HTR-8/SVneo (cell line): Measurements from ENCODE around the gene ACP2.

ENCODE experiments used
- DNase-seq: peaks from one replicate; pipeline ENCODE4 v3.0.0; 2011; ENCODE audit warnings: low spot score, mixed read lengths; ENCODE audit not compliant: insufficient read length
- FAIRE-seq: peaks from 2 replicates; lab custom pipeline; 2011; peaks lifted over from hg19 to GRCh38; lab: Jason Lieb, UNC

Gene ACP2

DNA sequence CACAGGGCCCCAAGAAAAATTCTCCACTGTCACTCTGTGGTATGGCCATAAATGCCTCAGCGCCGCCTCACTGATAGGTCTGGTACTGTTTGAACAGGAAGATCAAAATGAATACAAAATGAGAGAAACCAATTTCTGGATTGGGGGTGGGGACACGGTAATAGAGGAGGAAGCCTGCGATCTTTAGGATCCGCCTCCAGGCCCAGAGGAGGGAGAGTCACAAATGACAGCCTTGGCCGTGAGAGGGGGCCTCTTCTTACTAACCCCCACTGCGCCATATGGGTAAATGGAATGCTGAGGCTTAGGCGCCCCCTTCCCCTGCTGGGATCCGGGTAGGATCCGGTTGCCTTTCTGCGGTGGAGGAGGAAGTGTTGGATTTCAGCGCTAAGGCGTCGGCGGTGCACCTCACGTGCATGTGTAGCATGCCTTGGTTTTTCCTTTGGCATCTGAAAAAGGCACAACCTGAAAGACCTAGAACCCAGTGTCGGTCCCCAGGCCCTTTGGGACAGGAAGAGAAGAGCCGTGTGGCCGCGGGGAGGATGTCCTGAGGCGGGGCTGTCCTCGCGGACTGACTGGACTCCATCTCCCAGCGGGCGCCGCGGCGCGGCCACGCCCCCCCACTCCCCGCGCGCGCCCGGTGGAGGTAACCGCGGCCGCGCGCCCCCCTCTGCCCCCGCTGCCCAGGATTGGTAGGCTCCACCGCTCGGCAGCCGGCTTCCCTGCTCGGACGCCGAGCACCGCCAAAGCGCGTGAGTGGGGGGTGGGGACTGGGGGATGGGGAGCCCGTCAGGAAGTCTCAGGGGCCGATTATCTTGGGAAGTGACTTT, 20.6 kb upstream of the ACP2 start:
- DNase-seq (peak; percentile 90), FAIRE-seq (no peak)

GRCh38 chr11:47268448-47269001, 19.9 kb upstream of the ACP2 start:
- DNase-seq (no peak), FAIRE-seq (no peak)

- no peak for FAIRE-seq
These were observed 19.3 kb upstream of the ACP2 start for GRCh38 chr11:47267876-47268275.

DNA sequence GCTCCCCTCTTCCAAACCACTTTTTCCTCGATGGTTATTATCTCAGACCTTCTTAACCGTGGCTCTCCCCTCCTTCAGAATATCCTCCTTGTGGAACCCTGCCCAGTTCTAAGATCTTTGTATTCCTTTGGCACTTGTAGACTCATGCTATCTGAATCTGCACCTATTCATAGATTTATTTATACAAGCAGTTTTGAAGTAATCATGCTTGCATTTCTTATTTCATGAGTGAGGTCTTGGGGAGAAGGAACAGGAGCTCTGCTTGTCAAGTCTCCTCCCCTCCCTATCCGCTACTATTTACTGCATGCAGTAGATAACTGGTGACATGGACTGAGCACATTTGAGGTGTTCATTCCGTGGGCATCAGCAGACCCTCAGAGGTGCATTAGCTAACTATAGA, 15.9 kb upstream of the ACP2 start:
- no peak for FAIRE-seq

More at GRCh38 chr11:47267876-47268275, 19.3 kb upstream of the ACP2 start:
- DNase-seq, result no peak

DNA sequence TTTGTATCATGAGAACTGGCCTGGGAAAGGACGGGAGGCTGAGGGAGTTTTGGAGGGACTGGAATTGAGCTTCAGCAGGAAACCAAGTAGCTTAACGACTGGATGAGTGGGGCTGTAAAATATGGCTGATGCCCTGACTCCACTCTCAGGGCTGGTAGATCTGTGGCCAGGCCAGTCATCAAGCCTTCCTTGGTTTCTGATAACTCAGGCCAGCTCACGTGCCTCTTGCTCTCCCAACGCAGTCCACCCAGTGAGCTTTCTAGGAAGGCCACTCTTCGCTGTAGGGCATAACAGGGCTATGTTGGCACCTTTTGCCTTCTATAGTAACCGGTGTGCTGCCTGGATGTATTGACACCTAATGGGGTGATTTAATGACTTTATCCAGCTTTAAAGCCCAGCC, 15.5 kb upstream of the ACP2 start:
- no peak for FAIRE-seq
- no peak for DNase-seq

More for the DNA sequence above, 15.9 kb upstream of the ACP2 start:
- DNase-seq, result no peak

GRCh38 chr11:47261291-47261800, 12.7 kb upstream of the ACP2 start:
- FAIRE-seq (no peak), DNase-seq (no peak)

DNA sequence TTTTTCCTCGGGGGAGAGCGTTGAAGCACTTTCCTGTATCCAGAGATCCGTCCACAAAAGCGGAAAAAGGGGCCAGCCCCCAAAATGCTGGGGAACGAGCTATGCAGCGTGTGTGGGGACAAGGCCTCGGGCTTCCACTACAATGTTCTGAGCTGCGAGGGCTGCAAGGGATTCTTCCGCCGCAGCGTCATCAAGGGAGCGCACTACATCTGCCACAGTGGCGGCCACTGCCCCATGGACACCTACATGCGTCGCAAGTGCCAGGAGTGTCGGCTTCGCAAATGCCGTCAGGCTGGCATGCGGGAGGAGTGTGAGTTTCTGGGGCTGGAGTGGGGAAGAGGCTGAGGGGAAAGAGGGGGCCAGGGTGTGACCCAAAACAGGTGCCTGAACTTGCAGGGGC, 11.8 kb upstream of the ACP2 start:
- DNase-seq (no peak), FAIRE-seq (no peak)

GRCh38 chr11:47259232-47259977, 10.8 kb upstream of the ACP2 start:
- FAIRE-seq (no peak), DNase-seq (peak; percentile 43)

DNA sequence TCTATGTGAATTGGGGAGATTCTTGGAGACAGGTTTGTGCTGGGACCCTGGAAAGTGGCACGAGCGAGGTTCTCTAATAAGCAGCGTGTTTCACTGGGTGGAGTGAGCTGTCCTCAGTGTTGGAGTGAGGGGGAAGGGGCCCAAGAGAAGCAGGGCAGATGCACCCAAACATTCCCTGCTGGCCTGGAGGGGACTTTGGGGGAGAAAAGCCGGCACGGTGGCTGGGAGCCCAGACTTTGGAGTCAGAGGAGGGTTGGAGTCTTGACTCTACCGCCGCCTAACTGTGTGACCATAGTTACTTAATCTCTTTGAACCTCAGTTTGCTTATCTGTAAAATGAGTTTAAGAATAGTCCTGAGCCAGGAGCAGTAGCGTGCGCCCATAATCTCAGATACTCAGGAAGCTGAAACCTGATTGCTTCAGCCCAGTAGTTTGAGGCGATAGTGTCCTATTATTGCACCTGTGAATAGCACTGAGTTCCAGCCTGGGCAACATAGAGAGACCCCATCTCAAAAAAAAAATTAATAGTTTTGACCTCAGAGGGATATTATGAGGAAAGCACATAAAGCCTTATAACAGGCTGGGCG, 9.8 kb upstream of the ACP2 start:
- DNase-seq, result no peak
- FAIRE-seq, result no peak

GRCh38 chr11:47257517-47258316, 9.1 kb upstream of the ACP2 start, which contains the start of gene NR1H3:
Gene NR1H3, plus strand, starts transcription at chr11:47257996. Its CDS starts 1,221 bp downstream, at chr11:47259217.
- DNase-seq (peak; percentile 77), FAIRE-seq (no peak)

DNA sequence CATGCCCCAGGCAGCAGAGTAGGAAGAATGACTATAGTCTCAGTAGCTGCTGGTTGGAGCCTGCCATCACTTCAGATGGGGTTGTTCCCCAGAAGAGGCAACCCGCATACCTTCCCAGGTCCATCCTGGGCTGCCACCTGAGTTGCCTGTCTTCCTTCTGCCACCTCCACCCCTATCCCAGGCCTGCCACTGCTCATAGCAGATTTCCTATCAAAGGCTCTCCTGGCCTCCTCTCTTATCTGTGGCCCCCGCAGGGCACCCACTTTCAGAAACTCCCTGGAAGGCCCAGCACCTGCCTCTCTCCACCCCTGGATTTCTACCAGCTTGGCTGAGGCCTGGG, 8.5 kb upstream of the ACP2 start:
- DNase-seq, result no peak
- FAIRE-seq, result no peak

DNA sequence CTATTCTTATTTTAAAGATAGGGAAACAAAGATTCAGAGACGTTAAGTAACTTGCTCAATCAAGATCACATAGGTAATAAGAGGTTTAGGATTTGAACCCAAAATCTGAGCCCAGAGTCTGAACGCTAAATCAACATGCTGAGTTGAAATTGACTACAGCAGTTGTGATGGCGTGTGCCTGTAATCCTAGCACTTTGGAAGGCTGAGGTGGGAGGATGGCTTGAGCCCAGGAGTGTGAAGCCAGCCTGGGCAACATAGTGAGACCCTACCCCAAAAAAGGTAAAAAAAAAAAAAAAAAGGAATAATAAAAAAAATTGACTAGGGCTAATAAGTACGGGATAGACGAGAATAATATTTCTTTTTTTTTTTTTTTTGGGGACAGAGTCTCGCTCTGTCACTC, 7.8 kb upstream of the ACP2 start:
- FAIRE-seq (no peak), DNase-seq (no peak)

- no peak for FAIRE-seq
These were observed 5.8 kb upstream of the ACP2 start for GRCh38 chr11:47254386-47254785.

GRCh38 chr11:47253660-47254059, 5.0 kb upstream of the ACP2 start:
- no peak for DNase-seq
- no peak for FAIRE-seq

More at GRCh38 chr11:47254386-47254785, 5.8 kb upstream of the ACP2 start:
- no peak for DNase-seq

GRCh38 chr11:47251751-47252150, 3.1 kb upstream of the ACP2 start:
- no peak for FAIRE-seq

DNA sequence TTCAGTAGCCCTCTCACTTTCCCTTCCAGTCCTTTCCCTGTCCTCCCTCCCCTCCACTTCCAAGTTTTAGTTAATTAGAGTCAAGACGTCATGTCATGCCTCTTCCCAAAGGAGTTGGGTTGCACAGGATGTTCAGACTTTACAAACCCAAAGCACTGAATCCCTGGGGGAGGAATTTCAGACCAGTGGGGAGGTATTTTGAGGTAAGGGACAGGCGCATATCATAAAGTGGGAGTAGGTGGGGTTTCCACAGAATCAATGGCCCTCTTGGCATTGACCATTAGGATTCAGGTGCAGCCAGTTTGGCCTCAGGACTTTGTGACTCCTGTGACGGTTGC, 733 bp upstream of the ACP2 start:
- FAIRE-seq (no peak), DNase-seq (no peak)

More at GRCh38 chr11:47251751-47252150, 3.1 kb upstream of the ACP2 start:
- no peak for DNase-seq

DNA sequence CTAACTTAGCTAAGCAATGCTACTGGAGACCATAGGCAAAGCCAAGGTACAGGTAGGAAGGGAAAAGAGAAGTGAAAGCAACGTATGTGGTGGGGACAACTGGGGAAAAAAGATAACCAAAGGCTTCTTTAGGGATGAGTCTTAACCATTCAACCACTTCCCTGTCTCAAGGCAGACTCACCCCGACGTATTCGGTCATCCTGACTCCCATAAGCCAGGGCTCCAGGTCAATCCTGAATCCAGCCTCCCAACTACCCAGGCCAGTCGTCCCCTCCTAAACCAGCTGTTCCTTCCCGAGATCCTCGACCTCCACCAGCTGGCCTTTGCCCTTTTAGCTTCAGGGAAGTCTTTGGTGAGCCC, 330 bp downstream of the ACP2 start:
- FAIRE-seq (no peak), DNase-seq (no peak)

GRCh38 chr11:47247502-47247901, 1.1 kb downstream of the ACP2 start:
- no peak for FAIRE-seq
- no peak for DNase-seq

DNA sequence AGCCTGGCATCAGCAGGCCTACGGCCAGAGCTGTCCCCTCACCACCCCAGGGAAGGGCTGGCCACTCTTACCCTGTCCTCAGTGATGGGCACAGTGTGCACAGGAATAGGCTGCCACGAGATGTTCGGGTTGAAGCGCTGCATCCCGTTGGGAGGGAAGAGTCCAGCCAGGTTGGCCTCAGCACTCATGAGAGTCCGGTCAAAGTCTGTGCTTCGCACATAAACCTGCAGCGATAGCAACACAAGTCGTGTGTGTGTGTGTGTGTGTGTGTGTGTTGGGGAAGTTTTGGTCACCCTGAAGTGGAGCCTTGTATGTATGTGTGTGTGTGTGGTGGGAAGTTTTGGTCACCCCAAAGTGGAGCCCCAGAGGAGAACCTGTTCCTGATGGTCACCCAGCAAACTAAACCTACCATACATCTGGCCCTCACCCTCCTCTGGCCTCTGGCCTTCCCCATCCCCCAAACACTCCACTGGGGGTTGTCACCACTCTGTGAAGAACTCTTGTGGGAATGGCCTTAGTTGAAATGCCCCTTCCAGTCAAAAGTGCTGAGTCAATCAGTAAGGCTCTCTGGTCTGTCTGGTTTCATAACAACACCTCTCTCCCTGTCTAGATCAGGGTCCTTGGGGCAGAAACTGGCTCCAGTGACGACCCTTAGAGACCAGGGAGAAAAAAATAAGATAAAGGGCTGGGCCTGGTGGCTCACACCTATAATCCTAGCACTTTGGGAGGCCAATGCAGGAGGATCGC, 2.8 kb downstream of the ACP2 start:
- FAIRE-seq, result no peak
- DNase-seq, result no peak
